HG03135 (cell line): ENCODE data around the gene REST.
"Not testable (repeated sequence)": the region's sequence is repeated elsewhere in the genome, so short reads cannot be mapped to it uniquely, and the experiment has no call there.

Experiments
- ATAC-seq: cut with Tn5 transposase; IDR thresholded peaks from one replicate; pipeline ENCODE4 v1.9.1; 2021; ENCODE audit warnings: mild to moderate bottlenecking, moderate library complexity; ENCODE audit not compliant: unreplicated experiment

REST gene

DNA sequence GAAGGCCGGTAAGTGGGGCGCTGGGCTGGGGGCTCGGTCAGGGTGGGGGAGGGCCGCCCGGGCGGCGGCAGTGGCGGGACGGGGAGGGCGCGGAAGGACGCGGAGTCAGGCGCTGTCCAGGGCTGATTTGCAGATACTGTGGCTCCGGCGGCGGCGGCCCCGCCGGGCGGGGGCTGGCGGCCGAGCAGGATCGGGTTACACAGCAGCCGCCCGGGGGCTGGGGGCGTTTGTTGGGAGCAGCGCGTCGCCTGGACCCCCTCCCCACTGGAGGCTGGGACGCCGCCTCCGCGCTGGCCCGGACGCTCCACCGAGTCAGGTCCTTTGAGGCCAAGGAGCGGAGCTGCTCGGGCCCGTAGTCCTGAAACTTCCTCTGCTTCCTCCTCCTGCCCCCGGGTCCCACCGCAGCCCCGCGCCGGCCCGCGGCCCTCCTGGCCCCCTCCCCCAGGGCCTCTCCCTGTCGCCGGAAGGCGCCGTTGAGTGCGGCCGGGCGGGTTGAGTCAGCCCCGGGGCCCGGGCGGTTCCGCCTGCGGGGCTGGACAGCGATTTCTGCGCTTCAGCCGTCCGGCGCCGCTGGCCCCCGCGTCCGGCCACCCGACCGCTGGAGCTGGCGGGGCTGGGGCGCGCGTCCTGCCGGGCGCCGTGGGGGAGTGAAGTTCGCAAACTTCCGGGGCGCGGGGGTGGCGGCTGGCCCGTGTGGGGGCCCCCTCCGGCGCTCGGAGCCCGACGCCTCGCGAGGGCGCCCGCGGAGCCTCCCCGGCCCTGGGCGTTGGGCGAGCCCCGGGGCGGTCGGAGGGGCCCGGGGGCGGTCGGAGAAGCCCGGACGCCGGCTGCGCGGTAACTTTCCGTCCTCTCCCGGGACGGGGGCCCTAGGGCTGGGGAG, 746 bp downstream of the REST start:
- ATAC-seq: peak; percentile 50

DNA sequence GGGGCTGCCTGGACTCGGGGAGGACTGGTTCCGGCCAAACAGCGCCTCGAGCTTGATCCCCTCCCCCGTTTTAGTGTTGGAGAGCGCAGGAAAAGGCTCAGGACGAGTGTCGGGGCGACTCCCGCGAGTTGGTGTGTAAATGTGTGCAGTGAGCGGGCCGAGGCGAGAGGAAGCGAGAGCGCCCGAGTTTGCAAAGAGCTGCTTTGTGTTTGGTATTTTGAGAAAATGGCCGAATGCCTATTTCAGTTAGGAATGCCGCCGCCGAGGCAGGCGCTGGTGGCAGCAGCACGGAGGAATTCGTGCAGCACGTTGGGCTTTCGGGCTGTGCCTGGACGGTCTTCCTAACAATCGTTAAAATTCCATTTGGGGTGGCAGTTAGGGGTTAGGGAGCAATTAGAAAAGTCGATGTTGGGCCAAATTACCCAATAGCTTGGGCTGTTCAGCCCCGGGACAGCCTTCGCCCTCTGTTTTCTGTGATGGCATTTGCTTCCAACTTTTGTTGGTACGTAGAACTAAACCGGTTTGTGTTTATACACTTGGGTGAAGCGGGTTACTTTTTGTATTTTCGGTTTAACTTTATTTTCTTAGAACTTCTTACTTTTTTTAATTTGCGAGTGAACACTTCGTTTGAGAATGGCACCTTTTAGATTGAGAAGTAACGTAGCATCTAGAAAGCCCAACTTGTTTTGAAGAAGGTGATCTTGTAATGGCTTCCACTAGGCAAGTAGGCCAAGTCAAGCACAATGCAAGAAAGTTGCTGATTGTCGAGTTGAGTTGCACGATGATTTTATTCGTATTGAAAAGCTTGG, 1.6 kb downstream of the REST start:
- ATAC-seq: peak; percentile 31

DNA sequence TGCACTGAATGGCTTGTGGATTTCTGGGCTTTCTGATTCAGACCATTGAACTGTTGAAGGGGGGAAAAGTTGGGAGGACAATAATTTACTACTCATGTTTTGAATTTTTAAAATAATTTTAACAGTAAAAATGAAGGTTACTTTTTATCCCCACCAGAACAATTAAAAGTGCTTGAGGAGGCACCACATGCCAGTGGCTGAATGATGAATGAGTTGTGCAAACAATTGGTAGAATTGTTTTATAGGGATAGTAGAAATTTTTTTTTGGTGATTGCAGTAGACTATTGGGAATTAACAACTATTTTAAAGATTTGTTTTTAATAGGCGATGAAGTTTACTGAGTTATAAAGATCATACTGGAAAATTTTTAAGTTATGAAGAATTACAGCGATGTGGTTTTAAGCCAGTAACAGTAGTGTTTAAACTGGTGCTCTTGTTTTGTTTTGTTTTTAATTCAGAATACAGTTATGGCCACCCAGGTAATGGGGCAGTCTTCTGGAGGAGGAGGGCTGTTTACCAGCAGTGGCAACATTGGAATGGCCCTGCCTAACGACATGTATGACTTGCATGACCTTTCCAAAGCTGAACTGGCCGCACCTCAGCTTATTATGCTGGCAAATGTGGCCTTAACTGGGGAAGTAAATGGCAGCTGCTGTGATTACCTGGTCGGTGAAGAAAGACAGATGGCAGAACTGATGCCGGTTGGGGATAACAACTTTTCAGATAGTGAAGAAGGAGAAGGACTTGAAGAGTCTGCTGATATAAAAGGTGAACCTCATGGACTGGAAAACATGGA, 2.7 kb downstream of the REST start:
- no peak for ATAC-seq

DNA sequence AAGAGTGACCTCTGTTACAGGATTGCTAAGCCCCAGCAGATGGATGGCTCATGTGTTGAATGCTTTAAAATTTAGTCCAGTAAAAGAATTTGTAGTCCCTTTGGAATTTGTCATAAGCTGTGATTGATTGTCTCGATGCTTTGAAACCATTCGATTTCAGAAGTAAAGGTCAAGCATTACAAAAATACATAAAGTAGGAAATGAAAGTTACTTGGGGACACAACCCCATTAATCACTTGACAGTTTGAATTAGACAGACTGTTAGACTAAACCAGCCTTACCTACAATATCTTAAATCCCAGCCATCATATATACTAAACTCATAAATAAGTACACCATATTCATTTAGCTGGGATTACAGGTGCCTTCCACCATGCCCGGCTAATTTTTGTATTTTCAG, 6.6 kb downstream of the REST start:
- no peak for ATAC-seq

DNA sequence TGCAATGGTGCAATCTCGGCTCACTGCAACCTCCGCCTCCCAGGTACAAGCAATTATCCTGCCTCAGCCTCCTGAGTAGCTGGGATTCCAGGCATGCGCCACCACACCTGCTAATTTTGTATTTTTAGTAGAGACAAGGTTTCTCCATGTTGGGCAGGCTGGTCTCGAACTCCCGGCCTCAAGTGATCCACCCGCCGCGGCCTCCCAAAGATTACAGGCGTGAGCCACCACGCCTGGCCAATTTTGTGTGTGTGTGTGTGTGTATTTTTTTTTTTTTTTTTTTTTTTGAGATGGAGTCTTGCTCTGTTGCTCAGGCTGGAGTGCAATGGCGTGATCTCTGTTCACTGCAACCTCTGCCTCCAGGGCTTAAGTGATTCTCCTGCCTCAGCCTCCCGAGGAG, 7.3 kb downstream of the REST start:
- ATAC-seq: not testable (repeated sequence)

DNA sequence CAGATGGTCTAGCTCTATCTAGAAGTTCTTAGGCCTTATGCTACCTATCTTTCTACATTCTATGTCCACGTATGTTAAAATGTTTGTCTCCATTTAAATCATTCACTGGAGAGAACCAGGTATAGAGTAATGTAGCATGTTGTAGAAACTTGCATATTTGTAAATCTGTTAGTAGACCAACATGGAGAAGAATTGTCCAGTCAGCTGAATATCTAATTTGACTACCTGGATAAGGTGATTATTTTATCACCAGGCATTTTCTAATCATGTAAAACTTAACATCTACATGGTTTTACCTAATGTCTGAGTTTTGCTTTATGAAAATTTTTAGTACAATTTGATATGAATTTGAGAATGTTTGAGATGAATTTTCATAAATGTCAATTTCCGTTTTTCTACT, 19.5 kb downstream of the REST start:
- no peak for ATAC-seq

DNA sequence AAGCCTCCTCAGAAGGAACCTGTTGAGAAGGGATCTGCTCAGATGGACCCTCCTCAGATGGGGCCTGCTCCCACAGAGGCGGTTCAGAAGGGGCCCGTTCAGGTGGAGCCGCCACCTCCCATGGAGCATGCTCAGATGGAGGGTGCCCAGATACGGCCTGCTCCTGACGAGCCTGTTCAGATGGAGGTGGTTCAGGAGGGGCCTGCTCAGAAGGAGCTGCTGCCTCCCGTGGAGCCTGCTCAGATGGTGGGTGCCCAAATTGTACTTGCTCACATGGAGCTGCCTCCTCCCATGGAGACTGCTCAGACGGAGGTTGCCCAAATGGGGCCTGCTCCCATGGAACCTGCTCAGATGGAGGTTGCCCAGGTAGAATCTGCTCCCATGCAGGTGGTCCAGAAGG, 22.9 kb downstream of the REST start:
- no peak for ATAC-seq

DNA sequence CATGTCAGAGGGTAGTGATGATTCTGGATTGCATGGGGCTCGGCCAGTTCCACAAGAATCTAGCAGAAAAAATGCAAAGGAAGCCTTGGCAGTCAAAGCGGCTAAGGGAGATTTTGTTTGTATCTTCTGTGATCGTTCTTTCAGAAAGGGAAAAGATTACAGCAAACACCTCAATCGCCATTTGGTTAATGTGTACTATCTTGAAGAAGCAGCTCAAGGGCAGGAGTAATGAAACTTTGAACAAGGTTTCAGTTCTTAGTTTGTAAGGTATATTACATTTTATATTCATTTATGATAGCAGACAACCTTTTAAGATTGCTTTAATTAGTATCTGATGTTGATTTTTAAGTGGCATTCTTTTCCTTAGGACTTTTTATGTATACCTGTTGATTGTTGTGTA, 24.2 kb downstream of the REST start:
- no peak for ATAC-seq

DNA sequence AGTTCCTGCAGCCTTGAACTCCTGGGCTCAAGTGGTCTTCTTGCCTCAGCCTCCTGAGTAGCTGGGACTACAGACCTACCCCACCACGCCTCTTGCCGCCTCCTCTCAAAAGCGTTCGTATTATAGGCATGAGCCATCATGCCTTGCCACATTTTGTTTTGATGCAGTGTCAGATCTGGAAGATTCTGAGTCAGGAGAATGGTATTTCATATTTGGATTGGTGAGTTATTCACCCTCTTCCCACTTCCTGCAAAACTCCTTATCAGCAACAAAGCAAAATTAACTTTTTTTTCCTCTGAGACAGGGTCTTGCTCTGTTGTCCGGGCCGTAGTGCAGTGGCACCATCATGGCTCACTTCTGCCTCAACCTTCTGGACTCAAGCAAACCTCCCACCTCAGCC, 29.6 kb downstream of the REST start:
- no peak for ATAC-seq

DNA sequence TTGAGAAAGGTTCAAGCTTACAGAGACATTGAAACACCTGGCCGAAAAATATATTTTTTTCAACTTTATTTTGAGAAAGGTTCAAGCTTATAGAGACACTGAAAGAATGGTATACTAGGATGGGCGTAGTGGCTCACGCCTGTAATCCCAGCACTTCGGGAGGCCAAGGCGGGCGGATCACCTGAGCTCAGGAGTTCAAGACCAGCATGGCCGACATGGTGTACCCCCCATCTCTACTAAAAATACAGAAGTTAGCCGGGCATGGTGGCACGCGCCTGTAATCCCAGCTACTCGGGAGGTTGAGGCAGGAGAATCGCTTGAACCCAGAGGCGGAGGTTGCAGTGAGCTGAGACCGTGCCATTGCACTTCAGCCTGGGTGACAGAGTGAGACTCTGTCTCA, 32.1 kb downstream of the REST start:
- ATAC-seq: not testable (repeated sequence)

DNA sequence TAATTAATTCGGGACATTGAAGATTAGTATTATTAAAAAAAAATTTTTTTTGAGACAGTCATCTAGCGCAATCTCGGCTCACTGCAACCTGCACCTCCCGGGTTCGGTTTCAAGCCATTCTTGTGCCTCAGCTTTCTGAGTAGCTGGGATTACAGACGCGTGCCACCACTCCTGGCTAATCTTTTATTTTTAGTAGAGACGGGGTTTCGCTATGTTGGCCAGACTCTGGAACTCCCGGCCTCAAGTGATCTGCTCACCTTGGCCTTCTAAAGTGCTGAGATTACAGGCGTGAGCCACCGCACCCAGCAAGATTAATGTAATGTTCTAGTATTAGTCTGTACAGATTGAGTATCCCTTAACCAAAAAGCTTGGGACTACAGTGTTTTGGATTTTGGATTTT, 32.7 kb downstream of the REST start:
- no peak for ATAC-seq

DNA sequence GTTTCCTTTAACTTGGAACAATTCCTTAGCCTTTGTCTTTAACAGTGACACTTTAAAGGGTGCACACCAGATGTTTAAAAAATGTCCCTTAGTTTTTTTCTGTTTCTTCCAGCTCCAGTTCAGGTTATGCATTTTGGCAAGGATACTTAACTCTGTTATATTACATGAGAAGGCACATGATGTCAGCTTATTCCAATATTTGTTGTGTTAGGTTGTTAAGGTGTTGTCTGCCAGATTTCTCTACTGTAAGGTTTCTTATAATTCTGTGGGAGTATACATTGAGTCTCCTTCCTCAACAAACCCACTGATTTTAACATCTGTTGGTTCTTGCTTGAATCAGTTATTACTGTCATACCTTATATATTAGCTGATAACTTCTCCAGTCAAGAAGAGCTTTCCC, 33.3 kb downstream of the REST start:
- ATAC-seq: no peak

DNA sequence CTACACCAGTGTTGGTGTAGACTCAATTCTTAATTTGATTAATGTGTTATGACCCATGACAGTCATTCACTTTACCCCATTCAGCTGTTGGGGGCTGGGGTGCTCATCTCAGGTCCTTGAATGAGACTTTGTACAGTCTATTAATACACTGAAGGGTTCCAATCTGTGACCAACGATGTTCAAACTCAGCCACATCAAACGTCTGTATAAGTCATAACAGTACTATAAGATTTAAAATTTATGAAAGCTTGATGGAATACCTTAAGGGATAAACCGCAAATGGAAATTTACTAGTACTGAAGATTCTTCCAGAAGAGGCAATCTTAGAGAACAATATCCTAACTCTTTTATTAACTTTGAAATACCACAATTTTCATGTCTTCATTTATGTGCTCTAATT, 33.7 kb downstream of the REST start:
- no peak for ATAC-seq

DNA sequence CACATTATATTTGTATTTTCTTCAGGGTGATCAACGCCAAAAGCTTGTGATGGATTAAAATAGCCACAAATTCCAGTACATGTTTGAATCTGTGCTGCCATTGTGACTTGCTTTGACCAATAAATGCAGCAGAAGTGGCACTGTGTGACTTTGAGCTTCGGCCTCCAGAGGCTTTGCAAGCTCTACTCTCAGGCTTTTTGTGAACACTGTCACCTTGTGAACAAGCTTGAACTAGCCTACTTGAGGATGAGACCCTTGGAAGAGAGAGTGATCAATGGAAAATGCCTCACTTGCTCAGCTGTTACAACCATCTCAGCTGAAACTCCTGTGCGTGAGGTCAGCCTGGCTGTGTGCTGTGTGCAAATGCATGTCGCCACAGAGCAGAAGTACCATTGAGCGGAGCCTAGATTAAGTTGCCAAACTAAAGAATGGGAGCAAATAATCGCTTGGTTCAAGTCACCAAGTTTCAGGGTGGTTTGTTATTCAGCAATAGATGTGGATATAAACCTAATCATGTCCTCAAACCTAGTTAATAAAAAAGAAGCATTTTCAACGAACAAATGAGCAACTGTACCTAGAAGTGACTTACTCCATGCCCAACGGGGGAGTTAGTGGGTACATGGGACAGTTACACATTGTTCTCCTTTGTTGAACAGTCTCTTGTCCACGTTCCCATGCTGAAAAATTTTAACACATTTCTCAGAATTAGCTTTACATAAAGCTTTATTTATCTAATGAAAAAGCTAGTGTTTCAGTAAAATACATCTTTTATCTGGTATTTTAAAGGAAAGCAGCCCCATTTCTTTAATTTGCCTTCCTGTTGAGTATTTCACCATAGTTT, 46.2 kb downstream of the REST start:
- no peak for ATAC-seq

DNA sequence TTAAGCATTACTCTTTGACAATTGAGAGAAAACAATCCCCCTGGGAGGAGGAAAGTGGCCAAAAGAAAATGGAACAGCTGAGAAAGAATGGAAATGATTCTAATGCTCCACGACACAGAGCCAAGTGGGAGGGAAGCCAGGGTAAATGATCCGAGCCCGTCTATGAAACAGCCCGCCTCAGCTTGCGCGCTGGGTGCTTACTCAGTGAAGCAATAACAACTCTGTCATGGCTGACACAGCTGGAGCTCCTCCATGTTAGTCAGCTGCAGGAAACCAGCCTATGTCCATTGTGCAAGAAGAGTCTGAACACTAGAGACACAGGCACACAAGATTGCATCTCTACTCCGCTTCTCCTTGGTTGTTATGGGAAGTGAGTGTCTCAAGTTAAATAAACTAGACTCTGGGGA, 50.4 kb downstream of the REST start:
- no peak for ATAC-seq

DNA sequence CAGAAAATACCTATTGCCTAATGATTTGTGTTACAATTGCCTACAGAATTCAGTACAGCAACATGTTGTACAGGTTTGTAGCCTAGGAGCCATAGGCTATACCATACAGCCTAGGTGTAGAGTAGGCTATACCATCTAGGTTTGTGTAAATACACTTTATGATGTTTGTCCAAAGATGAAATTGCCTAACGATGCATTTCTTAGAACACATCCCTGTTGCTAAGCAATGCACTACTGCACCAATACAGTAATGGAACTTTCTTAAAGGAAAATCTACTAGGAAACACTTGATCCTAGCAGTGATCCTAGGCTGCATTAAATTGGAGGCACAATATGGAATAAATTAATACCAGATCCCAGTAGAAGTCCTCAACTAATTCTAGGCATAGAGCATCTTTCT, 51.4 kb downstream of the REST start:
- ATAC-seq: no peak

DNA sequence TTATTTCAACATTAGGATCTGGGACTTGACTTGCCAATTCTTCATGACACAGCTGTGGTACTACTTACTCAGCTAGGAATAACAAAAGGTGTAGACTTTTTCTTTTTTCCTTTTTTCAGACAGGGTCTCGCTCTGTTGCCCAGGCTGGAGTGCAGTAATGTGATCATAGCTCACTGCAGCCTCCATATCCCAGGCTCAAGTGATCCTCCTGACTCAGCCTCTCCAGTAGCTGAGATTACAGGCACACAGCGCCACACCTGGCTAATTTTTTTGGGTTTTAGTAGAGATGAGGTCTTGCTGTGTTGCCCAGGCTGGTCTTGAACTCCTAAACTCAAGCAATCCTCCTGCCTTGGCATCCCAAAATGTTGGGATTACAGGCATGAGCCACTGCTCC, 53.4 kb downstream of the REST start:
- no peak for ATAC-seq

DNA sequence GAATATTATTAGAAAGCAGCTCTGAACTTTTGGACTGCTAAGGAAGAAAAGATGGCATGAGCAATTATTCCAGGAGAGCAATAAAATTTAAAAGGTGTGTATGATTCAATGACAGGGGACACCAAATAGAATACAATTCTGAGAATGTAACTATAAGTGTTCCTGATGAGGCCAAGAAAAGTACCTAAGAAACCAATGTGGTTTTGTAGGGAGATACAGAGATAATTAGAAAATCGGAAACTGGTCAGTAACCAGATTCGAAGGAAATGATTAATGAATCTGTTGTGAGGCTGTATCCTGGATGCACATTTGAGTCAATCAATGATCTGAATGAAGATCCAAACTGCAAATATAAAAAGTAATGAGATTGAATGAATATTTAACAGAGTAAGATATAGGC, 63.7 kb downstream of the REST start:
- ATAC-seq: no peak

DNA sequence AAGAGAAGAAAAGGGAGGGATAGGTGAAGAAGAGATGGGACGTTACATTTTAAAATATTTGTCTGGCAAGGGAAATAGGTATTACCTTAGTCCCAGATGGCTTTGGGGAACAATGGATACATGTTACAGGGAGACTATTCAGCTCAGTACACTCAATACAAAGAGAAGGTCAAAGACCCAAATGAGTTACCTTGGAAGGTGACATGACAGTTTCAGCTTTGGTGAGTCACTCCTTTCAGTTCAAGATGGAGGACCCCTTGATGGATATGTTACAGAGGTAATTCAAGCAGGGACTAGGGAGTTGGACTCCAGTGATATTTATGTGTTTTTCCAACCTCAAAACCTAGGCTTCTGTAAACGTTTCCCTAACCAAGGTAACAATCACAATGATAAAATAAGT, 64.7 kb downstream of the REST start:
- no peak for ATAC-seq

DNA sequence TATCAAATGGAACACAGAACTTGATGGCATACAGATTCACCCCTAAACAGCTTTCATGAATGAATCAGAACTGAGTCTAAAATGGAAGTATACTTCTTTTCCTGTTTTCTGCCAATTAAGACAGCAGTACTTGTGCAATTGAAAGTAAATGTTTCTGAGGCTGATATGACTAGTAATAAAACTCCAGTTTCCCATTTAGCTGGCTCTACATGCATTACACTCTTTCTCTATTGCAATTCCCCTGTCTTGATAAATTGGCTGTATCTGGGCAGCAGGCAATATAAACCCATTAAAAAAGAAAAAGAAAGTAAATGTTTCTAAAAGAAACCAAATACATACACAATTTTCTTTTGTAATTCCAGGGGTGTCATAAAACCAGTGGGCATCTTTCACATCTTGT, 65.1 kb downstream of the REST start:
- ATAC-seq: no peak

DNA sequence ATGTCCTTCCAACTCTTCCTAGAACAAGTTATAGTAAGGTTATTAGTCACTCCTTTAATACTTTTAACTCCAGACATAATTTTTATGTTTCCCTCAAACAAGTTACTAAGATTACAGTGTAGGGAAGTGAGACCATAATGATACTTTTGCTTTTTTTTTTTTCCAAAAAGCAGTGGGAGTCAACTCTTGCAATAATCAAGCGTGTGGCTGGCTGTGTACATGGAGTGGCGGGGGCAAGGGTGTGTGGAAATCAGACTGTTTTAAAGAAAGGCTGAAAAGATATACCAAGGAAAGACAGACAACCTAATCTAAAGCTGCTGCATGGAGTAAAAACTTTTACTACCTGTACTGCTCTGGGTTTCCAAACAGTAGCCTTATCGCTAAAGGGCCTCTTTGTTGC, 65.6 kb downstream of the REST start:
- ATAC-seq: no peak
